ENCODE measurements around the gene PCMT1. TPM values are rescaled to one million over a fixed set of nuclear protein-coding genes. Genes with fewer than 3 reads are reported as not detected.

The PCMT1 gene
- total and polyA plus RNA-seq, 10 of the 15 experiments (the other 5 are each of a cell fraction or from before 2014, with no cell fraction given) = 48.5 to 126 (median 81.2) TPM

DNA sequence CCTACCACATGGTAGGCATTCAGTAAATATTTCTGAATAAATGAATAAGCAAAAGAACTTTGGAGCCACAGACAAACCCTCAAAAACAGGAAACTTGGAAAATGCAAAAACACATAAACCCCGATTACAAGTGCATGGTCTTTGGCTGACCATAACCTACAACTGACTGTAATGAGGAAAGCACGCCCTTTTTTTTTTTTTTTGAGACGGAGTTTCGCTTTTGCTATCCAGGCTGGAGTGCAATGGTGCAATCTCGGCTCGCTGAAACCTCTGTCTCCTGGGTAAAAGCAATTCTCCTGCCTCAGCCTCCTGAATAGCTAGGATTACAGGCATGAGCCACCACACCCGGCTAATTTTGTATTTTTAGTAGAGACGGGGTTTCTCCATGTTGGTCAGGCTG, 19.7 kb upstream of the PCMT1 start (continued):
- TF ChIP-seq, protein P1, sequence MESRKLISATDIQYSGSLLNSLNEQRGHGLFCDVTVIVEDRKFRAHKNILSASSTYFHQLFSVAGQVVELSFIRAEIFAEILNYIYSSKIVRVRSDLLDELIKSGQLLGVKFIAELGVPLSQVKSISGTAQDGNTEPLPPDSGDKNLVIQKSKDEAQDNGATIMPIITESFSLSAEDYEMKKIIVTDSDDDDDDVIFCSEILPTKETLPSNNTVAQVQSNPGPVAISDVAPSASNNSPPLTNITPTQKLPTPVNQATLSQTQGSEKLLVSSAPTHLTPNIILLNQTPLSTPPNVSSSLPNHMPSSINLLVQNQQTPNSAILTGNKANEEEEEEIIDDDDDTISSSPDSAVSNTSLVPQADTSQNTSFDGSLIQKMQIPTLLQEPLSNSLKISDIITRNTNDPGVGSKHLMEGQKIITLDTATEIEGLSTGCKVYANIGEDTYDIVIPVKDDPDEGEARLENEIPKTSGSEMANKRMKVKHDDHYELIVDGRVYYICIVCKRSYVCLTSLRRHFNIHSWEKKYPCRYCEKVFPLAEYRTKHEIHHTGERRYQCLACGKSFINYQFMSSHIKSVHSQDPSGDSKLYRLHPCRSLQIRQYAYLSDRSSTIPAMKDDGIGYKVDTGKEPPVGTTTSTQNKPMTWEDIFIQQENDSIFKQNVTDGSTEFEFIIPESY (IDR thresholded peaks at IDR 0.05) = no peak

DNA sequence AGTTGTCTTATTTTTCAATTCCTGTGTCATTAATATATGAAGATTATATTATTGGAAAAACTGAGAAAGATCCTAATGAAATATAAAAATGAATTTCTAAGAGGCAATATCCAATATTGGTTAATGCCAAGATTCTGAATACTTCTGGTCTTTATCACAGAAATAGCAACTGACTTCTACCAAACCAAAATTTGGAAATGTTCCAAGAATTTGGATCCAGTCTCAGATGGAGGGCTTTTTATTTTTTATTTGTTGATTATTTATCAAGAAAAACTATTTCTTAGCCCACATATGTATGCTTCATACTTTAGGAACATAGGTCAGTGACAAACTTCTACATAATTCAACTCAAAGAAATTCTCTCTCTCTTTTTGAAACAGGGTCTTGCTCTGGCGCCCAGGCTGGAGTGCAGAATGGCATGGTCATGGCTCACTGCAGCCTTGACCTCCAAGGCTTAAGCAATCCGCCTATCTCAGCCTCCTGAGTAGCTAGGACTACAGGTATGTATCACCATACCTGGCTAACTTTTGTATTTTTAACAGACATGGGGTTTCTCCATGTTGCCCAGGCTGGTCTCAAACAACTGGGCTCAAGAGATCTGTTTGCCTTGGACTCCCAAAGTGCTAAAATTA, 16.3 kb upstream of the PCMT1 start:
- ChIA-PET POLR2A (no interaction called here), SMC1A (ENCODE audit: uncharacterized antibody, unreplicated experiment) (no interaction called here), RAD21 (ENCODE audit: unreplicated experiment) (no interaction called here), CTCF (interaction anchor here (1.0 kb wide), 1 partner anchor 13 kb away, joined by 3 read pairs; no protein-coding TSS in a partner anchor)
- no peaks in the 10 kb centered on the region for H3K9me3 ChIP-seq (replicated peaks; ENCODE audit: control insufficient read depth, insufficient read depth, low read length)
- H3K4me3 ChIP-seq = no peak overlapping the region
- no peak overlapping the region for H2AFZ ChIP-seq (ENCODE audit: control insufficient read depth, low read depth, low read length)
- H3K79me2 ChIP-seq (ENCODE audit: control insufficient read depth, insufficient read depth, low read length) = no peaks in the 10 kb centered on the region
- H3K27me3 ChIP-seq (replicated peaks in 1 of 2; ENCODE audit: control insufficient read depth in 2 of 2, insufficient read depth in 2 of 2, low read length in 1 of 2) = no peaks in the 10 kb centered on the region
- H3K4me2 ChIP-seq (ENCODE audit: control insufficient read depth, insufficient read depth) = no peak overlapping the region
- TF ChIP-seq TAF1 (IDR thresholded peaks at IDR 0.05; ENCODE audit: borderline replicate concordance, low read depth, low read length) = no peak
- TF ChIP-seq SREBF2 (IDR thresholded peaks at IDR 0.05; ENCODE audit: low read length) = no peak
- TF ChIP-seq, protein P2, sequence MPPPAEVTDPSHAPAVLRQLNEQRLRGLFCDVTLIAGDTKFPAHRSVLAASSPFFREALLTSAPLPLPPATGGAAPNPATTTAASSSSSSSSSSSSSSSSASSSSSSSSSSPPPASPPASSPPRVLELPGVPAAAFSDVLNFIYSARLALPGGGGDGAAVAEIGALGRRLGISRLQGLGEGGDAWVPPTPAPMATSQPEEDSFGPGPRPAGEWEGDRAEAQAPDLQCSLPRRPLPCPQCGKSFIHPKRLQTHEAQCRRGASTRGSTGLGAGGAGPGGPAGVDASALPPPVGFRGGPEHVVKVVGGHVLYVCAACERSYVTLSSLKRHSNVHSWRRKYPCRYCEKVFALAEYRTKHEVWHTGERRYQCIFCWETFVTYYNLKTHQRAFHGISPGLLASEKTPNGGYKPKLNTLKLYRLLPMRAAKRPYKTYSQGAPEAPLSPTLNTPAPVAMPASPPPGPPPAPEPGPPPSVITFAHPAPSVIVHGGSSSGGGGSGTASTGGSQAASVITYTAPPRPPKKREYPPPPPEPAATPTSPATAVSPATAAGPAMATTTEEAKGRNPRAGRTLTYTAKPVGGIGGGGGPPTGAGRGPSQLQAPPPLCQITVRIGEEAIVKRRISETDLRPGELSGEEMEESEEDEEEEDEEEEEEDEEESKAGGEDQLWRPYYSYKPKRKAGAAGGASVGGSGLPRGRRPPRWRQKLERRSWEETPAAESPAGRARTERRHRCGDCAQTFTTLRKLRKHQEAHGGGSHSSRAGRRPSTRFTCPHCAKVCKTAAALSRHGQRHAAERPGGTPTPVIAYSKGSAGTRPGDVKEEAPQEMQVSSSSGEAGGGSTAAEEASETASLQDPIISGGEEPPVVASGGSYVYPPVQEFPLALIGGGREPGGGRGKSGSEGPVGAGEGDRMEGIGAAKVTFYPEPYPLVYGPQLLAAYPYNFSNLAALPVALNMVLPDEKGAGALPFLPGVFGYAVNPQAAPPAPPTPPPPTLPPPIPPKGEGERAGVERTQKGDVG (CRISPR knock-in tag; IDR thresholded peaks at IDR 0.05) = no peak
- TF ChIP-seq NR2C1 (IDR thresholded peaks at IDR 0.05) = no peak
- TF ChIP-seq, protein P3, sequence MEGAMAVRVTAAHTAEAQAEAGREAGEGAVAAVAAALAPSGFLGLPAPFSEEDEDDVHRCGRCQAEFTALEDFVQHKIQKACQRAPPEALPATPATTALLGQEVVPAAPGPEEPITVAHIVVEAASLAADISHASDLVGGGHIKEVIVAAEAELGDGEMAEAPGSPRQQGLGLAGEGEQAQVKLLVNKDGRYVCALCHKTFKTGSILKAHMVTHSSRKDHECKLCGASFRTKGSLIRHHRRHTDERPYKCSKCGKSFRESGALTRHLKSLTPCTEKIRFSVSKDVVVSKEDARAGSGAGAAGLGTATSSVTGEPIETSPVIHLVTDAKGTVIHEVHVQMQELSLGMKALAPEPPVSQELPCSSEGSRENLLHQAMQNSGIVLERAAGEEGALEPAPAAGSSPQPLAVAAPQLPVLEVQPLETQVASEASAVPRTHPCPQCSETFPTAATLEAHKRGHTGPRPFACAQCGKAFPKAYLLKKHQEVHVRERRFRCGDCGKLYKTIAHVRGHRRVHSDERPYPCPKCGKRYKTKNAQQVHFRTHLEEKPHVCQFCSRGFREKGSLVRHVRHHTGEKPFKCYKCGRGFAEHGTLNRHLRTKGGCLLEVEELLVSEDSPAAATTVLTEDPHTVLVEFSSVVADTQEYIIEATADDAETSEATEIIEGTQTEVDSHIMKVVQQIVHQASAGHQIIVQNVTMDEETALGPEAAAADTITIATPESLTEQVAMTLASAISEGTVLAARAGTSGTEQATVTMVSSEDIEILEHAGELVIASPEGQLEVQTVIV (IDR thresholded peaks at IDR 0.05; ENCODE audit: borderline replicate concordance, partially characterized antibody) = no peak
- no peak for TF ChIP-seq ETV6 (conservative IDR thresholded peaks at IDR 0.05 in 1 of 2, IDR thresholded peaks at IDR 0.05 in 1 of 2; ENCODE audit: borderline replicate concordance in 1 of 2, low read depth in 1 of 2)
- TF ChIP-seq MXI1 (IDR thresholded peaks at IDR 0.05; ENCODE audit: low read depth, low read length) = no peak
- TF ChIP-seq, protein P4, sequence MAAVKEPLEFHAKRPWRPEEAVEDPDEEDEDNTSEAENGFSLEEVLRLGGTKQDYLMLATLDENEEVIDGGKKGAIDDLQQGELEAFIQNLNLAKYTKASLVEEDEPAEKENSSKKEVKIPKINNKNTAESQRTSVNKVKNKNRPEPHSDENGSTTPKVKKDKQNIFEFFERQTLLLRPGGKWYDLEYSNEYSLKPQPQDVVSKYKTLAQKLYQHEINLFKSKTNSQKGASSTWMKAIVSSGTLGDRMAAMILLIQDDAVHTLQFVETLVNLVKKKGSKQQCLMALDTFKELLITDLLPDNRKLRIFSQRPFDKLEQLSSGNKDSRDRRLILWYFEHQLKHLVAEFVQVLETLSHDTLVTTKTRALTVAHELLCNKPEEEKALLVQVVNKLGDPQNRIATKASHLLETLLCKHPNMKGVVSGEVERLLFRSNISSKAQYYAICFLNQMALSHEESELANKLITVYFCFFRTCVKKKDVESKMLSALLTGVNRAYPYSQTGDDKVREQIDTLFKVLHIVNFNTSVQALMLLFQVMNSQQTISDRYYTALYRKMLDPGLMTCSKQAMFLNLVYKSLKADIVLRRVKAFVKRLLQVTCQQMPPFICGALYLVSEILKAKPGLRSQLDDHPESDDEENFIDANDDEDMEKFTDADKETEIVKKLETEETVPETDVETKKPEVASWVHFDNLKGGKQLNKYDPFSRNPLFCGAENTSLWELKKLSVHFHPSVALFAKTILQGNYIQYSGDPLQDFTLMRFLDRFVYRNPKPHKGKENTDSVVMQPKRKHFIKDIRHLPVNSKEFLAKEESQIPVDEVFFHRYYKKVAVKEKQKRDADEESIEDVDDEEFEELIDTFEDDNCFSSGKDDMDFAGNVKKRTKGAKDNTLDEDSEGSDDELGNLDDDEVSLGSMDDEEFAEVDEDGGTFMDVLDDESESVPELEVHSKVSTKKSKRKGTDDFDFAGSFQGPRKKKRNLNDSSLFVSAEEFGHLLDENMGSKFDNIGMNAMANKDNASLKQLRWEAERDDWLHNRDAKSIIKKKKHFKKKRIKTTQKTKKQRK (IDR thresholded peaks at IDR 0.05; ENCODE audit: low read depth, low read length) = no peak
- ATAC-seq (no peak), FAIRE-seq (no peak), DNase-seq (ENCODE audit: low read depth, low spot score) (no peak)
- no peaks in the 10 kb centered on the region for H3K4me1 ChIP-seq (ENCODE audit: control insufficient read depth, insufficient read depth, low read length)
- in situ Hi-C loops (cut with MboI) = no loop called here
- intact Hi-C loops (cut with micrococcal nuclease; ENCODE audit: unreplicated experiment) = no loop called here
- H3K27ac ChIP-seq (ENCODE audit: control insufficient read depth, insufficient read depth) = no peak overlapping the region
- 97% methylated on average over 2 of the region's 2 CpGs for WGBS (ENCODE audit: insufficient coverage, insufficient replicate concordance, low lambda C conversion rate, missing lambda C conversion rate)
- H4K20me1 ChIP-seq (ENCODE audit: control insufficient read depth, insufficient read depth) = no peaks in the 10 kb centered on the region
- H3K9ac ChIP-seq (ENCODE audit: control insufficient read depth, insufficient read depth, low read length) = no peak overlapping the region
- BruUV-seq (replicated peaks) = no TSS peak
- H3K36me3 ChIP-seq (ENCODE audit: control insufficient read depth in 2 of 2, insufficient read depth in 2 of 2, low read length in 1 of 2) = peaks cover 7 to 12% of the 10 kb centered on the region in 2 experiments
